H9 (cell line): ENCODE measurements around the gene APOBEC3A. TPM values are rescaled to one million over a fixed set of nuclear protein-coding genes. Genes with fewer than 3 reads are reported as not detected.

ENCODE experiments used
- DNase-seq: peaks from one replicate; pipeline ENCODE4 v3.0.0-alpha.2; 2017
- H2AFZ ChIP-seq: one replicate; pipeline ENCODE4 v1.6.1; 2013; ENCODE audit warnings: mild to moderate bottlenecking, low read length, control low read depth, moderate library complexity
- H2AK5ac ChIP-seq: 2 replicates; pipeline ENCODE4 v1.6.1; 2013; ENCODE audit warnings: low read length, control low read depth, mixed read lengths; ENCODE audit not compliant: insufficient read length
- H2BK120ac ChIP-seq: one replicate; pipeline ENCODE4 v1.6.1; 2013; ENCODE audit warnings: low read depth, mild to moderate bottlenecking, low read length, control low read depth, inconsistent platforms; ENCODE audit not compliant: poor library complexity, severe bottlenecking
- H2BK12ac ChIP-seq: 2 replicates; pipeline ENCODE4 v1.6.1; 2013; ENCODE audit warnings: low read length, control low read depth, mixed read lengths, low read depth; ENCODE audit not compliant: insufficient read length
- H2BK15ac ChIP-seq: 2 replicates; pipeline ENCODE4 v1.6.1; 2013; ENCODE audit warnings: low read depth, low read length, control low read depth
- H2BK20ac ChIP-seq: one replicate; pipeline ENCODE4 v1.6.1; 2013; ENCODE audit warnings: low read depth, mild to moderate bottlenecking, low read length, control low read depth, inconsistent platforms; ENCODE audit not compliant: poor library complexity, severe bottlenecking
- H2BK5ac ChIP-seq: 2 replicates; pipeline ENCODE4 v1.6.1; 2013; ENCODE audit warnings: low read length, control low read depth, mixed read lengths; ENCODE audit not compliant: insufficient read length
- H3K14ac ChIP-seq: 2 replicates; pipeline ENCODE4 v1.6.1; 2013; ENCODE audit warnings: low read length, control low read depth; ENCODE audit not compliant: insufficient read depth
- H3K18ac ChIP-seq: 2 replicates; pipeline ENCODE4 v1.6.1; 2013; ENCODE audit warnings: low read depth, mild to moderate bottlenecking, mixed read lengths, low read length, control low read depth; ENCODE audit not compliant: insufficient read length
- H3K23ac ChIP-seq: 2 replicates; pipeline ENCODE4 v1.6.1; 2013; ENCODE audit warnings: low read length, control low read depth, mixed read lengths, low read depth; ENCODE audit not compliant: insufficient read length
- H3K23me2 ChIP-seq: 2 replicates; pipeline ENCODE4 v1.6.1; 2013; ENCODE audit warnings: low read depth, mild to moderate bottlenecking, mixed read lengths, low read length, control low read depth; ENCODE audit not compliant: insufficient read length, poor library complexity, severe bottlenecking
- H3K27ac ChIP-seq: 2 replicates; pipeline ENCODE4 v1.5.1; 2013; ENCODE audit warnings: low read length, control low read depth, mixed read lengths, low read depth; ENCODE audit not compliant: insufficient read length
- H3K27me3 ChIP-seq: 2 replicates; pipeline ENCODE4 v1.6.1; 2013; ENCODE audit warnings: low read length, control low read depth, inconsistent platforms; ENCODE audit not compliant: insufficient read depth
- H3K4ac ChIP-seq: 2 replicates; pipeline ENCODE4 v1.6.1; 2013; ENCODE audit warnings: low read depth, mild to moderate bottlenecking, control low read depth, inconsistent platforms, low read length, moderate library complexity
- H3K4me1 ChIP-seq: 2 replicates; pipeline ENCODE4 v1.6.1; 2013; ENCODE audit warnings: low read length, control low read depth, inconsistent platforms; ENCODE audit not compliant: insufficient read depth
- H3K4me2 ChIP-seq: 2 replicates; pipeline ENCODE4 v1.6.1; 2013; ENCODE audit warnings: low read length, control low read depth, mixed read lengths; ENCODE audit not compliant: insufficient read length, insufficient read depth
- H3K56ac ChIP-seq: 2 replicates; pipeline ENCODE4 v1.6.1; 2013; ENCODE audit warnings: low read depth, mild to moderate bottlenecking, mixed read lengths, low read length, control low read depth; ENCODE audit not compliant: insufficient read length
- H3K79me1 ChIP-seq: 2 replicates; pipeline ENCODE4 v1.6.1; 2013; ENCODE audit warnings: low read depth, mild to moderate bottlenecking, moderate library complexity, low read length, control low read depth, inconsistent platforms; ENCODE audit not compliant: insufficient read depth, poor library complexity, severe bottlenecking
- H3K79me2 ChIP-seq: 2 replicates; pipeline ENCODE4 v1.6.1; 2013; ENCODE audit warnings: low read length, control low read depth, inconsistent platforms; ENCODE audit not compliant: insufficient read depth
- H3K9ac ChIP-seq: 2 replicates; pipeline ENCODE4 v1.6.1; 2013; ENCODE audit warnings: low read length, control low read depth, mixed read lengths; ENCODE audit not compliant: insufficient read length; ENCODE audit errors: extremely low read depth
- H3K9me3 ChIP-seq: one replicate; pipeline ENCODE4 v1.6.1; 2013; ENCODE audit warnings: low read depth, low read length, inconsistent platforms; ENCODE audit not compliant: control insufficient read depth
- H3T11ph ChIP-seq: one replicate; pipeline ENCODE4 v1.6.1; 2013; ENCODE audit warnings: mild to moderate bottlenecking, low read length, control low read depth, inconsistent platforms
- H4K20me1 ChIP-seq: one replicate; pipeline ENCODE4 v1.6.1; 2013; ENCODE audit not compliant: control insufficient read depth, insufficient read length, insufficient read depth
- H4K5ac ChIP-seq: 2 replicates; pipeline ENCODE4 v1.6.1; 2013; ENCODE audit warnings: low read depth, mild to moderate bottlenecking, mixed read lengths, low read length, control low read depth; ENCODE audit not compliant: insufficient read length
- H4K8ac ChIP-seq: replicated peaks from 2 replicates; pipeline ENCODE4 v1.6.1; 2013; ENCODE audit warnings: low read length, control low read depth, mixed read lengths, low read depth; ENCODE audit not compliant: insufficient read length
- H4K91ac ChIP-seq: 2 replicates; pipeline ENCODE4 v1.6.1; 2013; ENCODE audit warnings: low read depth, mild to moderate bottlenecking, moderate library complexity, mixed read lengths, low read length, control low read depth; ENCODE audit not compliant: insufficient read length
- H3K27ac Mint-ChIP-seq, 3 experiments: 2 replicates in 2 of 3; 3 replicates in 1 of 3; pipeline ENCODE4 v1.8.0; 2020 to 2021; ENCODE audit warnings: mixed read lengths in 3 of 3, mild to moderate bottlenecking in 1 of 3, moderate library complexity in 1 of 3
- H3K27me3 Mint-ChIP-seq: 2 replicates; pipeline ENCODE4 v1.8.0; 2021; ENCODE audit warnings: low read depth, mild to moderate bottlenecking, moderate library complexity, mixed read lengths
- H3K36me3 Mint-ChIP-seq, 3 experiments: 2 replicates in 2 of 3; 3 replicates in 1 of 3; pipeline ENCODE4 v1.8.0; 2020 to 2021; ENCODE audit warnings: low read depth in 3 of 3, mixed read lengths in 3 of 3; ENCODE audit not compliant: insufficient read depth in 1 of 3
- H3K4me1 Mint-ChIP-seq, 2 experiments: 2 replicates each; pipeline ENCODE4 v1.8.0; 2020; ENCODE audit warnings: mixed read lengths in 2 of 2
- H3K4me3 Mint-ChIP-seq, 2 experiments: 2 replicates in 1 of 2; 3 replicates in 1 of 2; pipeline ENCODE4 v1.8.0; 2020 to 2021; ENCODE audit warnings: mild to moderate bottlenecking in 2 of 2, mixed read lengths in 2 of 2, moderate library complexity in 1 of 2
- H3K9me3 Mint-ChIP-seq, 2 experiments: 2 replicates in 1 of 2; 3 replicates in 1 of 2; pipeline ENCODE4 v1.8.0; 2020; ENCODE audit warnings: mild to moderate bottlenecking in 2 of 2, mixed read lengths in 2 of 2, moderate library complexity in 1 of 2
- WGBS: extraction: QIAGEN DNeasy Blood & Tissue Kit; methylation state at CpG from one replicate; pipeline ENCODE4 v1.1.7; 2013; ENCODE audit warnings: missing lambda C conversion rate, low lambda C conversion rate, mixed read lengths; ENCODE audit not compliant: insufficient read length; ENCODE audit errors: extremely low coverage; 5-methylcytosine and 5-hydroxymethylcytosine counted together
- long read RNA-seq: library from polyadenylated mRNA; unstranded; transcript quantifications from one replicate; pipeline ENCODE4 v2.0.0, GENCODE V29; 2020
- total RNA-seq: library from RNA; stranded (reverse); gene quantifications from 2 replicates; pipeline ENCODE4 v1.2.1, GENCODE V29; 2021
- TF ChIP-seq, protein P1 (sequence below): fragments of 200-600 bp; sonication (generic); conservative IDR thresholded peaks from 3 replicates; pipeline ENCODE4 v1.8.0; 2021; ENCODE audit warnings: antibody characterized with exemption, mild to moderate bottlenecking

Gene APOBEC3A
- not detected in 2 replicates for total RNA-seq
- long read RNA-seq = 0 reads

DNA sequence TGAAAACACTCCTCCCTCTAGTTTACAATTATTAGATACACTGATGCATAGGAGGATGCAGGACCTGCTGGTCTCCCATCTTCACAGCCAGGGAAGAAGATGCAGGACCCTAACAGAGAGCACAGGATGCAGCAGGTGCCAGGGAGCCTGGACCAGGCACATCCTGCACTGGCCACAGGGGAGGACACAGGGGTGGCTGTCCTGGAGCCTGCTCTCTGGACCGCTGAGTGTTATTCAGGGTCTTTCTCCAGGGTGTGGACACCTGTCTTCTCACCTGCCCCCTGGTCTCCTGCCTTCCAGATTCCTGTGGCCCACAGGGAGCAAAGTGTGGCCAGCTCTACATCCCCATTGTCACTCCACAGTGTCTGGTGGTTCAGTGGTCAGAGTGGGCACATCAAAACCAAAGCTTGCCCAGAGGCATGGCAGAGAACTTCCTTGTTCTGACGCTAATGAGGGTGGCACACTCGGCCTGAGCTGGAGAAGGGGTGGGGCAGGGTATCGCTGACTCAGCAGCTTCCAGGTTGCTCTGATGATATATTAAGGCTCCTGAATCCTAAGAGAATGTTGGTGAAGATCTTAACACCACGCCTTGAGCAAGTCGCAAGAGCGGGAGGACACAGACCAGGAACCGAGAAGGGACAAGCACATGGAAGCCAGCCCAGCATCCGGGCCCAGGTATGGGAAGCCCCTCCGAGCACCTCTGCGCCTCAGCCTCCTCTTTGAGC, at the start of gene APOBEC3A:
APOBEC3A (plus strand) TSS at position 564 of the 725 bp plus-strand sequence; CDS start at position 647, 83 bp downstream.
- H3K4me2 ChIP-seq = no peak within 1 kb of the TSS
- no peak within 1 kb of the TSS for H4K91ac ChIP-seq
- no peak within 1 kb of the TSS for H4K5ac ChIP-seq
- peaks cover 22% of the 10 kb centered on the region for H3K27me3 Mint-ChIP-seq
- H2BK5ac ChIP-seq = no peak within 1 kb of the TSS
- no peaks in the 10 kb centered on the region for H3K9me3 ChIP-seq
- H3K36me3 Mint-ChIP-seq = no peaks in the 10 kb centered on the region
- H3K4me1 Mint-ChIP-seq = peaks cover 3 to 4% of the 10 kb centered on the region in 2 experiments; a peak in 3 of 4 replicates
- H2BK20ac ChIP-seq = no peak within 1 kb of the TSS
- H3K79me2 ChIP-seq = no peaks in the 10 kb centered on the region
- no peaks in the 10 kb centered on the region for H3K79me1 ChIP-seq
- H4K8ac ChIP-seq = no peak within 1 kb of the TSS
- no peak within 1 kb of the TSS for H3K27ac Mint-ChIP-seq
- no peaks in the 10 kb centered on the region for H3K9me3 Mint-ChIP-seq
- no peak within 1 kb of the TSS for H2BK120ac ChIP-seq
- no peak within 1 kb of the TSS; the same call in 1 of the 2 replicates for H3K14ac ChIP-seq
- H2AK5ac ChIP-seq = no peak within 1 kb of the TSS
- no peak within 1 kb of the TSS for H2BK12ac ChIP-seq
- no peaks in the 10 kb centered on the region for H4K20me1 ChIP-seq
- peak; percentile 22 for DNase-seq
- no peak within 1 kb of the TSS for H3T11ph ChIP-seq
- H3K4me3 Mint-ChIP-seq = no peak within 1 kb of the TSS
- H3K27ac ChIP-seq = no peak within 1 kb of the TSS
- TF ChIP-seq, protein P1, sequence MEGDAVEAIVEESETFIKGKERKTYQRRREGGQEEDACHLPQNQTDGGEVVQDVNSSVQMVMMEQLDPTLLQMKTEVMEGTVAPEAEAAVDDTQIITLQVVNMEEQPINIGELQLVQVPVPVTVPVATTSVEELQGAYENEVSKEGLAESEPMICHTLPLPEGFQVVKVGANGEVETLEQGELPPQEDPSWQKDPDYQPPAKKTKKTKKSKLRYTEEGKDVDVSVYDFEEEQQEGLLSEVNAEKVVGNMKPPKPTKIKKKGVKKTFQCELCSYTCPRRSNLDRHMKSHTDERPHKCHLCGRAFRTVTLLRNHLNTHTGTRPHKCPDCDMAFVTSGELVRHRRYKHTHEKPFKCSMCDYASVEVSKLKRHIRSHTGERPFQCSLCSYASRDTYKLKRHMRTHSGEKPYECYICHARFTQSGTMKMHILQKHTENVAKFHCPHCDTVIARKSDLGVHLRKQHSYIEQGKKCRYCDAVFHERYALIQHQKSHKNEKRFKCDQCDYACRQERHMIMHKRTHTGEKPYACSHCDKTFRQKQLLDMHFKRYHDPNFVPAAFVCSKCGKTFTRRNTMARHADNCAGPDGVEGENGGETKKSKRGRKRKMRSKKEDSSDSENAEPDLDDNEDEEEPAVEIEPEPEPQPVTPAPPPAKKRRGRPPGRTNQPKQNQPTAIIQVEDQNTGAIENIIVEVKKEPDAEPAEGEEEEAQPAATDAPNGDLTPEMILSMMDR = no peak
- H2BK15ac ChIP-seq = no peak within 1 kb of the TSS
- no peak within 1 kb of the TSS for H3K56ac ChIP-seq
- no CpG with 5 or more reads among the region's 11 CpGs for WGBS
- no peak within 1 kb of the TSS for H3K9ac ChIP-seq
- H3K18ac ChIP-seq = no peak within 1 kb of the TSS
- H3K23ac ChIP-seq = no peak within 1 kb of the TSS
- no peaks in the 10 kb centered on the region for H3K4me1 ChIP-seq
- H3K23me2 ChIP-seq = no peaks in the 10 kb centered on the region
- no peak within 1 kb of the TSS for H2AFZ ChIP-seq
- no peak within 1 kb of the TSS for H3K4ac ChIP-seq
- no peaks in the 10 kb centered on the region for H3K27me3 ChIP-seq
